ENCODE results near the gene LDB3. TPM values are rescaled to one million over a fixed set of nuclear protein-coding genes. Genes with fewer than 3 reads are reported as not detected.

The LDB3 gene
- polyA plus RNA-seq, 1 experiment = 0.83 TPM

GRCh38 chr10:86699991-86700840, 31.9 kb downstream of the LDB3 start:
- ChIA-PET CTCF (interaction anchor here (1.1 to 1.8 kb wide), 5 partner anchors 11 to 15 kb away, joined by 3 to 9 read pairs (median 3); no protein-coding TSS in a partner anchor), POLR2A (no interaction called here)
- H3K4me3 ChIP-seq (ENCODE audit: low read depth, low read length) = no peak overlapping the region
- peaks cover 1% of the 10 kb centered on the region for H3K27me3 ChIP-seq (ENCODE audit: control insufficient read depth, insufficient read depth, low read length)
- H3K36me3 ChIP-seq (ENCODE audit: control insufficient read depth, insufficient read depth, low read length) = no peaks in the 10 kb centered on the region
- DNase-seq (ENCODE audit: low read depth) = no peak
- TF ChIP-seq CTCF (IDR thresholded peaks at IDR 0.05; ENCODE audit: insufficient read depth, low read depth, low read length) = no peak

GRCh38 chr10:86700851-86701617, 32.7 kb downstream of the LDB3 start:
- no peak for TF ChIP-seq CTCF (IDR thresholded peaks at IDR 0.05; ENCODE audit: insufficient read depth, low read depth, low read length)
- Histone ChIP-seq H3K36me3 (ENCODE audit: control insufficient read depth, insufficient read depth, low read length) (no peaks in the 10 kb centered on the region), H3K4me3 (ENCODE audit: low read depth, low read length) (no peak overlapping the region), H3K27me3 (ENCODE audit: control insufficient read depth, insufficient read depth, low read length) (no peaks in the 10 kb centered on the region; the same call in 1 of the 2 replicates)
- no peak for DNase-seq (ENCODE audit: low read depth)
- CTCF ChIA-PET = interaction anchor here (1.1 to 3.0 kb wide), 4 partner anchors 8 to 16 kb away, joined by 3 to 22 read pairs (median 3); no protein-coding TSS in a partner anchor
- POLR2A ChIA-PET = no interaction called here

- TF ChIP-seq CTCF (IDR thresholded peaks at IDR 0.05; ENCODE audit: insufficient read depth, low read depth, low read length) = no peak
- no peak for DNase-seq (ENCODE audit: low read depth)
- POLR2A ChIA-PET = no interaction called here
- no peak overlapping the region for H3K4me3 ChIP-seq (ENCODE audit: low read depth, low read length)
- no peaks in the 10 kb centered on the region; the same call in 1 of the 2 replicates for H3K27me3 ChIP-seq (ENCODE audit: control insufficient read depth, insufficient read depth, low read length)
- H3K36me3 ChIP-seq (ENCODE audit: control insufficient read depth, insufficient read depth, low read length) = no peaks in the 10 kb centered on the region
- CTCF ChIA-PET = interaction anchor here (1.0 to 3.0 kb wide), 2 partner anchors 10 to 197 kb away, joined by 3 to 22 read pairs; no protein-coding TSS in a partner anchor
Measured at GRCh38 chr10:86703176-86703575, 34.9 kb downstream of the LDB3 start.

- H3K4me3 ChIP-seq (ENCODE audit: low read depth, low read length) = no peak overlapping the region
- no peaks in the 10 kb centered on the region; the same call in 1 of the 2 replicates for H3K27me3 ChIP-seq (ENCODE audit: control insufficient read depth, insufficient read depth, low read length)
- no peak for TF ChIP-seq CTCF (IDR thresholded peaks at IDR 0.05; ENCODE audit: insufficient read depth, low read depth, low read length)
- CTCF ChIA-PET = interaction anchor here (1.6 kb wide), 1 partner anchor 195 kb away, joined by 5 read pairs; no protein-coding TSS in a partner anchor
- no peak for DNase-seq (ENCODE audit: low read depth)
- no peaks in the 10 kb centered on the region for H3K36me3 ChIP-seq (ENCODE audit: control insufficient read depth, insufficient read depth, low read length)
- POLR2A ChIA-PET = no interaction called here
Measured at GRCh38 chr10:86705139-86705538, 36.8 kb downstream of the LDB3 start.

GRCh38 chr10:86705905-86706304, 37.6 kb downstream of the LDB3 start:
- Histone ChIP-seq H3K36me3 (ENCODE audit: control insufficient read depth, insufficient read depth, low read length) (no peaks in the 10 kb centered on the region), H3K27me3 (ENCODE audit: control insufficient read depth, insufficient read depth, low read length) (no peaks in the 10 kb centered on the region; the same call in 1 of the 2 replicates), H3K4me3 (ENCODE audit: low read depth, low read length) (no peak overlapping the region)
- no peak for TF ChIP-seq CTCF (IDR thresholded peaks at IDR 0.05; ENCODE audit: insufficient read depth, low read depth, low read length)
- CTCF ChIA-PET = interaction anchor here (0.6 to 1.6 kb wide), 3 partner anchors 12 to 204 kb away, joined by 3 to 5 read pairs (median 3); no protein-coding TSS in a partner anchor
- DNase-seq (ENCODE audit: low read depth) = no peak
- POLR2A ChIA-PET = no interaction called here

Data from BJ (cell line).